GM23338 (cell line): Measurements from ENCODE around the gene CA4. TPM values are rescaled to one million over a fixed set of nuclear protein-coding genes. Genes with fewer than 3 reads are reported as not detected.

Source experiments
- ATAC-seq: fragments of 200-7000 bp; cut with Tn5 transposase; 3 replicates; pipeline ENCODE4 v1.9.1; 2020
- DNase-seq: peaks from one replicate; pipeline ENCODE4 v3.0.0-alpha.2; 2015; ENCODE audit warnings: low spot score
- H2AFZ ChIP-seq: fragments of 200-600 bp; sonication (generic); 2 replicates; pipeline ENCODE4 v1.8.0; 2016; ENCODE audit warnings: antibody characterized with exemption, mild to moderate bottlenecking, moderate library complexity
- H3F3A ChIP-seq: fragments of 200-600 bp; sonication (generic); replicated peaks from 2 replicates; pipeline ENCODE4 v1.8.0; 2017; ENCODE audit warnings: antibody characterized with exemption, mixed run types, low read depth
- H3K27ac ChIP-seq: fragments of 200-600 bp; sonication (generic); 2 replicates; pipeline ENCODE4 v1.6.1; 2016; ENCODE audit warnings: low read depth
- H3K27me3 ChIP-seq: fragments of 200-600 bp; sonication (generic); 2 replicates; pipeline ENCODE4 v1.8.0; 2016; ENCODE audit warnings: mild to moderate bottlenecking, mixed run types, moderate library complexity; ENCODE audit not compliant: insufficient read depth
- H3K36me3 ChIP-seq: fragments of 200-600 bp; sonication (generic); 2 replicates; pipeline ENCODE4 v1.8.0; 2016; ENCODE audit warnings: mild to moderate bottlenecking; ENCODE audit not compliant: insufficient read depth
- H3K4me1 ChIP-seq: fragments of 200-600 bp; sonication (generic); 2 replicates; pipeline ENCODE4 v1.8.0; 2016; ENCODE audit warnings: mild to moderate bottlenecking, moderate library complexity; ENCODE audit not compliant: insufficient read depth
- H3K4me2 ChIP-seq: fragments of 200-600 bp; sonication (generic); 2 replicates; pipeline ENCODE4 v1.7.1; 2017; ENCODE audit warnings: mixed run types
- H3K4me3 ChIP-seq: fragments of 200-600 bp; sonication (generic); 2 replicates; pipeline ENCODE4 v1.6.1; 2016; ENCODE audit warnings: mixed run types
- H3K79me2 ChIP-seq: fragments of 200-600 bp; sonication (generic); replicated peaks from 2 replicates; pipeline ENCODE4 v1.8.0; 2017; ENCODE audit warnings: mild to moderate bottlenecking; ENCODE audit not compliant: insufficient read depth
- H3K9me2 ChIP-seq: fragments of 200-600 bp; sonication (generic); 2 replicates; pipeline ENCODE4 v1.8.0; 2017; ENCODE audit not compliant: insufficient read depth
- H4K20me1 ChIP-seq: fragments of 200-600 bp; sonication (generic); replicated peaks from 2 replicates; pipeline ENCODE4 v1.8.0; 2017; ENCODE audit warnings: mild to moderate bottlenecking; ENCODE audit not compliant: insufficient read depth
- H3K27ac Mint-ChIP-seq: 2 replicates; pipeline ENCODE4 v1.8.0; 2020; ENCODE audit warnings: inconsistent platforms, mild to moderate bottlenecking, moderate library complexity, mixed read lengths
- H3K27me3 Mint-ChIP-seq: 3 replicates; pipeline ENCODE4 v1.8.0; 2022; ENCODE audit warnings: low read depth, mild to moderate bottlenecking, moderate library complexity, mixed read lengths, inconsistent platforms; ENCODE audit not compliant: insufficient read depth, poor library complexity
- H3K36me3 Mint-ChIP-seq: 3 replicates; pipeline ENCODE4 v1.8.0; 2021; ENCODE audit warnings: low read depth, mild to moderate bottlenecking, inconsistent platforms, moderate library complexity, mixed read lengths
- H3K4me1 Mint-ChIP-seq: 3 replicates; pipeline ENCODE4 v1.8.0; 2020; ENCODE audit warnings: mild to moderate bottlenecking, inconsistent platforms, mixed read lengths
- H3K4me3 Mint-ChIP-seq: 3 replicates; pipeline ENCODE4 v1.8.0; 2021; ENCODE audit warnings: moderate library complexity, mild to moderate bottlenecking, inconsistent platforms, mixed read lengths
- H3K9me3 Mint-ChIP-seq: 3 replicates; pipeline ENCODE4 v1.8.0; 2020; ENCODE audit warnings: moderate library complexity, mild to moderate bottlenecking, inconsistent platforms, mixed read lengths
- CREB1 ChIP-seq: fragments of 250-450 bp; sonication (Bioruptor Pico); IDR thresholded peaks from 2 replicates; pipeline ENCODE4 v1.5.0; 2020; ENCODE audit warnings: low read depth, mild to moderate bottlenecking, moderate library complexity
- EZH2 ChIP-seq: fragments of 200-600 bp; sonication (generic); IDR thresholded peaks from one replicate; pipeline ENCODE4 v1.8.0; 2017; ENCODE audit warnings: antibody characterized with exemption, mild to moderate bottlenecking, low read depth; ENCODE audit not compliant: unreplicated experiment
- EZH2phosphoT487 ChIP-seq: fragments of 200-600 bp; sonication (generic); IDR thresholded peaks from one replicate; pipeline ENCODE4 v1.8.1; 2018; ENCODE audit warnings: antibody characterized with exemption; ENCODE audit not compliant: unreplicated experiment
- JUNB ChIP-seq: IDR thresholded peaks from one replicate; pipeline ENCODE4 v1.6.1; 2016; ENCODE audit warnings: antibody characterized with exemption; ENCODE audit not compliant: unreplicated experiment
- NANOG ChIP-seq: IDR thresholded peaks from 2 replicates; pipeline ENCODE4 v1.6.1; 2016; ENCODE audit warnings: antibody characterized with exemption, borderline replicate concordance
- POLR2AphosphoS5 ChIP-seq: IDR thresholded peaks from 2 replicates; pipeline ENCODE4 v1.6.1; 2016; ENCODE audit warnings: antibody characterized with exemption, low read depth
- STAT1 ChIP-seq: IDR thresholded peaks from one replicate; pipeline ENCODE4 v1.6.1; 2016; ENCODE audit warnings: antibody characterized with exemption; ENCODE audit not compliant: unreplicated experiment
- ZNF114 ChIP-seq: fragments of 250-450 bp; sonication (Bioruptor Pico); IDR thresholded peaks from 2 replicates; pipeline ENCODE4 v1.5.0; 2020; ENCODE audit warnings: mild to moderate bottlenecking, moderate library complexity
- ZNF331 ChIP-seq: fragments of 250-450 bp; sonication (Bioruptor Pico); IDR thresholded peaks from 2 replicates; pipeline ENCODE4 v1.5.0; 2020; ENCODE audit warnings: low read depth, mild to moderate bottlenecking, moderate library complexity
- polyA plus RNA-seq: library from polyadenylated mRNA; unstranded; fragments of >200 nt; fragmentation: Nextera tagmentation; extraction: Ambion mirVana; gene quantifications from 2 replicates; pipeline ENCODE4 v1.2.1, GENCODE V29; 2016
- total RNA-seq: library from RNA; depleted of rRNA; stranded (reverse); fragments of >200 nt; shearing (Covaris generic); gene quantifications from 2 replicates; pipeline ENCODE4 v1.2.3, GENCODE V29; 2014
- TF ChIP-seq, protein P1 (sequence below): IDR thresholded peaks from 2 replicates; pipeline ENCODE4 v1.6.1; 2016; ENCODE audit warnings: antibody characterized with exemption
- TF ChIP-seq, protein P2 (sequence below), 2 experiments: fragments of 200-600 bp in 1 of 2; sonication (generic) in 1 of 2; conservative IDR thresholded peaks; 2 replicates each; pipeline versions ENCODE4 v1.5.1 to v1.6.1; 2016 to 2017; ENCODE audit warnings: antibody characterized with exemption in 2 of 2, low read depth in 2 of 2, mild to moderate bottlenecking in 2 of 2, moderate library complexity in 1 of 2
- TF ChIP-seq, protein P3 (sequence below): IDR thresholded peaks from one replicate; pipeline ENCODE4 v1.6.1; 2018; ENCODE audit warnings: antibody characterized with exemption; ENCODE audit not compliant: unreplicated experiment
- TF ChIP-seq, protein P4 (sequence below): fragments of 250-450 bp; sonication (Bioruptor Pico); IDR thresholded peaks from 2 replicates; pipeline ENCODE4 v1.5.0; 2020; ENCODE audit warnings: mild to moderate bottlenecking, moderate library complexity

The CA4 gene
- total and polyA plus RNA-seq, 2 experiments from 2014 or later, result 7.6 to 8.2 TPM

DNA sequence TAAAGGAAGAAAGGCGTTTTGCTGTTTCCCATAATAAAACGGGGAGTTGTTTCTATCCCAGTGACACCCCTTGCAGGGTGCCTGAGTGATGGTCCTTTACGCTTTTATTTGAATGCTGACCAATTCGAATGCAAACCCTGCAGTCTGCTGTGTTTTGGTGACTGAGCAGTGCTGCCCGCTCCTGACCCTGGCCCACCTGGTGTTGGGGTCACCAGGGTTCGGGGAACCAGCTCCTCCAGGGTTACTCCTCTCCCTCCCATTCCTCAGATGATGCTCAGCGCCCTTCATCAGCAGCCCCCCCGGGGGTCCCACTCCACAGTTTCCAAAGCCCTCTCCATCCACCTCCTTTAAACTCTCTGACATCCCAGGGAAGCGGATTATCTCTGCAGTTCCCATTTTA is 6.0 kb downstream of the CA4 start:
- Histone ChIP-seq H3K4me2 (no peak overlapping the region), H3F3A (peaks cover 17% of the 10 kb centered on the region), H3K79me2 (no peaks in the 10 kb centered on the region), H2AFZ (no peak overlapping the region), H3K36me3 (no peaks in the 10 kb centered on the region), H3K4me1 (peaks cover 46% of the 10 kb centered on the region), H4K20me1 (no peaks in the 10 kb centered on the region), H3K4me3 (no peak overlapping the region), H3K9me2 (no peaks in the 10 kb centered on the region), H3K27ac (no peak overlapping the region), H3K27me3 (peaks cover 11% of the 10 kb centered on the region)
- ATAC-seq, result no peak
- Mint-ChIP-seq H3K36me3 (no peaks in the 10 kb centered on the region), H3K4me1 (peaks cover 52% of the 10 kb centered on the region), H3K9me3 (no peaks in the 10 kb centered on the region), H3K27ac (no peak overlapping the region), H3K27me3 (peaks cover 24% of the 10 kb centered on the region), H3K4me3 (no peak overlapping the region)
- no peak for DNase-seq
- TF ChIP-seq EZH2 (no peak), EZH2phosphoT487 (no peak), ZNF114 (no peak), STAT1 (no peak), JUNB (no peak), CREB1 (CRISPR knock-in tag) (no peak), ZNF331 (CRISPR knock-in tag) (no peak), NANOG (no peak), POLR2AphosphoS5 (no peak)
- TF ChIP-seq, protein P1, sequence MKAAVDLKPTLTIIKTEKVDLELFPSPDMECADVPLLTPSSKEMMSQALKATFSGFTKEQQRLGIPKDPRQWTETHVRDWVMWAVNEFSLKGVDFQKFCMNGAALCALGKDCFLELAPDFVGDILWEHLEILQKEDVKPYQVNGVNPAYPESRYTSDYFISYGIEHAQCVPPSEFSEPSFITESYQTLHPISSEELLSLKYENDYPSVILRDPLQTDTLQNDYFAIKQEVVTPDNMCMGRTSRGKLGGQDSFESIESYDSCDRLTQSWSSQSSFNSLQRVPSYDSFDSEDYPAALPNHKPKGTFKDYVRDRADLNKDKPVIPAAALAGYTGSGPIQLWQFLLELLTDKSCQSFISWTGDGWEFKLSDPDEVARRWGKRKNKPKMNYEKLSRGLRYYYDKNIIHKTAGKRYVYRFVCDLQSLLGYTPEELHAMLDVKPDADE, result no peak
- TF ChIP-seq, protein P2, sequence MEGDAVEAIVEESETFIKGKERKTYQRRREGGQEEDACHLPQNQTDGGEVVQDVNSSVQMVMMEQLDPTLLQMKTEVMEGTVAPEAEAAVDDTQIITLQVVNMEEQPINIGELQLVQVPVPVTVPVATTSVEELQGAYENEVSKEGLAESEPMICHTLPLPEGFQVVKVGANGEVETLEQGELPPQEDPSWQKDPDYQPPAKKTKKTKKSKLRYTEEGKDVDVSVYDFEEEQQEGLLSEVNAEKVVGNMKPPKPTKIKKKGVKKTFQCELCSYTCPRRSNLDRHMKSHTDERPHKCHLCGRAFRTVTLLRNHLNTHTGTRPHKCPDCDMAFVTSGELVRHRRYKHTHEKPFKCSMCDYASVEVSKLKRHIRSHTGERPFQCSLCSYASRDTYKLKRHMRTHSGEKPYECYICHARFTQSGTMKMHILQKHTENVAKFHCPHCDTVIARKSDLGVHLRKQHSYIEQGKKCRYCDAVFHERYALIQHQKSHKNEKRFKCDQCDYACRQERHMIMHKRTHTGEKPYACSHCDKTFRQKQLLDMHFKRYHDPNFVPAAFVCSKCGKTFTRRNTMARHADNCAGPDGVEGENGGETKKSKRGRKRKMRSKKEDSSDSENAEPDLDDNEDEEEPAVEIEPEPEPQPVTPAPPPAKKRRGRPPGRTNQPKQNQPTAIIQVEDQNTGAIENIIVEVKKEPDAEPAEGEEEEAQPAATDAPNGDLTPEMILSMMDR (conservative IDR thresholded peaks at IDR 0.05; ENCODE audit: low read depth in 2 of 2), result no peak
- TF ChIP-seq, protein P3, sequence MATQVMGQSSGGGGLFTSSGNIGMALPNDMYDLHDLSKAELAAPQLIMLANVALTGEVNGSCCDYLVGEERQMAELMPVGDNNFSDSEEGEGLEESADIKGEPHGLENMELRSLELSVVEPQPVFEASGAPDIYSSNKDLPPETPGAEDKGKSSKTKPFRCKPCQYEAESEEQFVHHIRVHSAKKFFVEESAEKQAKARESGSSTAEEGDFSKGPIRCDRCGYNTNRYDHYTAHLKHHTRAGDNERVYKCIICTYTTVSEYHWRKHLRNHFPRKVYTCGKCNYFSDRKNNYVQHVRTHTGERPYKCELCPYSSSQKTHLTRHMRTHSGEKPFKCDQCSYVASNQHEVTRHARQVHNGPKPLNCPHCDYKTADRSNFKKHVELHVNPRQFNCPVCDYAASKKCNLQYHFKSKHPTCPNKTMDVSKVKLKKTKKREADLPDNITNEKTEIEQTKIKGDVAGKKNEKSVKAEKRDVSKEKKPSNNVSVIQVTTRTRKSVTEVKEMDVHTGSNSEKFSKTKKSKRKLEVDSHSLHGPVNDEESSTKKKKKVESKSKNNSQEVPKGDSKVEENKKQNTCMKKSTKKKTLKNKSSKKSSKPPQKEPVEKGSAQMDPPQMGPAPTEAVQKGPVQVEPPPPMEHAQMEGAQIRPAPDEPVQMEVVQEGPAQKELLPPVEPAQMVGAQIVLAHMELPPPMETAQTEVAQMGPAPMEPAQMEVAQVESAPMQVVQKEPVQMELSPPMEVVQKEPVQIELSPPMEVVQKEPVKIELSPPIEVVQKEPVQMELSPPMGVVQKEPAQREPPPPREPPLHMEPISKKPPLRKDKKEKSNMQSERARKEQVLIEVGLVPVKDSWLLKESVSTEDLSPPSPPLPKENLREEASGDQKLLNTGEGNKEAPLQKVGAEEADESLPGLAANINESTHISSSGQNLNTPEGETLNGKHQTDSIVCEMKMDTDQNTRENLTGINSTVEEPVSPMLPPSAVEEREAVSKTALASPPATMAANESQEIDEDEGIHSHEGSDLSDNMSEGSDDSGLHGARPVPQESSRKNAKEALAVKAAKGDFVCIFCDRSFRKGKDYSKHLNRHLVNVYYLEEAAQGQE, result no peak
- TF ChIP-seq, protein P4, sequence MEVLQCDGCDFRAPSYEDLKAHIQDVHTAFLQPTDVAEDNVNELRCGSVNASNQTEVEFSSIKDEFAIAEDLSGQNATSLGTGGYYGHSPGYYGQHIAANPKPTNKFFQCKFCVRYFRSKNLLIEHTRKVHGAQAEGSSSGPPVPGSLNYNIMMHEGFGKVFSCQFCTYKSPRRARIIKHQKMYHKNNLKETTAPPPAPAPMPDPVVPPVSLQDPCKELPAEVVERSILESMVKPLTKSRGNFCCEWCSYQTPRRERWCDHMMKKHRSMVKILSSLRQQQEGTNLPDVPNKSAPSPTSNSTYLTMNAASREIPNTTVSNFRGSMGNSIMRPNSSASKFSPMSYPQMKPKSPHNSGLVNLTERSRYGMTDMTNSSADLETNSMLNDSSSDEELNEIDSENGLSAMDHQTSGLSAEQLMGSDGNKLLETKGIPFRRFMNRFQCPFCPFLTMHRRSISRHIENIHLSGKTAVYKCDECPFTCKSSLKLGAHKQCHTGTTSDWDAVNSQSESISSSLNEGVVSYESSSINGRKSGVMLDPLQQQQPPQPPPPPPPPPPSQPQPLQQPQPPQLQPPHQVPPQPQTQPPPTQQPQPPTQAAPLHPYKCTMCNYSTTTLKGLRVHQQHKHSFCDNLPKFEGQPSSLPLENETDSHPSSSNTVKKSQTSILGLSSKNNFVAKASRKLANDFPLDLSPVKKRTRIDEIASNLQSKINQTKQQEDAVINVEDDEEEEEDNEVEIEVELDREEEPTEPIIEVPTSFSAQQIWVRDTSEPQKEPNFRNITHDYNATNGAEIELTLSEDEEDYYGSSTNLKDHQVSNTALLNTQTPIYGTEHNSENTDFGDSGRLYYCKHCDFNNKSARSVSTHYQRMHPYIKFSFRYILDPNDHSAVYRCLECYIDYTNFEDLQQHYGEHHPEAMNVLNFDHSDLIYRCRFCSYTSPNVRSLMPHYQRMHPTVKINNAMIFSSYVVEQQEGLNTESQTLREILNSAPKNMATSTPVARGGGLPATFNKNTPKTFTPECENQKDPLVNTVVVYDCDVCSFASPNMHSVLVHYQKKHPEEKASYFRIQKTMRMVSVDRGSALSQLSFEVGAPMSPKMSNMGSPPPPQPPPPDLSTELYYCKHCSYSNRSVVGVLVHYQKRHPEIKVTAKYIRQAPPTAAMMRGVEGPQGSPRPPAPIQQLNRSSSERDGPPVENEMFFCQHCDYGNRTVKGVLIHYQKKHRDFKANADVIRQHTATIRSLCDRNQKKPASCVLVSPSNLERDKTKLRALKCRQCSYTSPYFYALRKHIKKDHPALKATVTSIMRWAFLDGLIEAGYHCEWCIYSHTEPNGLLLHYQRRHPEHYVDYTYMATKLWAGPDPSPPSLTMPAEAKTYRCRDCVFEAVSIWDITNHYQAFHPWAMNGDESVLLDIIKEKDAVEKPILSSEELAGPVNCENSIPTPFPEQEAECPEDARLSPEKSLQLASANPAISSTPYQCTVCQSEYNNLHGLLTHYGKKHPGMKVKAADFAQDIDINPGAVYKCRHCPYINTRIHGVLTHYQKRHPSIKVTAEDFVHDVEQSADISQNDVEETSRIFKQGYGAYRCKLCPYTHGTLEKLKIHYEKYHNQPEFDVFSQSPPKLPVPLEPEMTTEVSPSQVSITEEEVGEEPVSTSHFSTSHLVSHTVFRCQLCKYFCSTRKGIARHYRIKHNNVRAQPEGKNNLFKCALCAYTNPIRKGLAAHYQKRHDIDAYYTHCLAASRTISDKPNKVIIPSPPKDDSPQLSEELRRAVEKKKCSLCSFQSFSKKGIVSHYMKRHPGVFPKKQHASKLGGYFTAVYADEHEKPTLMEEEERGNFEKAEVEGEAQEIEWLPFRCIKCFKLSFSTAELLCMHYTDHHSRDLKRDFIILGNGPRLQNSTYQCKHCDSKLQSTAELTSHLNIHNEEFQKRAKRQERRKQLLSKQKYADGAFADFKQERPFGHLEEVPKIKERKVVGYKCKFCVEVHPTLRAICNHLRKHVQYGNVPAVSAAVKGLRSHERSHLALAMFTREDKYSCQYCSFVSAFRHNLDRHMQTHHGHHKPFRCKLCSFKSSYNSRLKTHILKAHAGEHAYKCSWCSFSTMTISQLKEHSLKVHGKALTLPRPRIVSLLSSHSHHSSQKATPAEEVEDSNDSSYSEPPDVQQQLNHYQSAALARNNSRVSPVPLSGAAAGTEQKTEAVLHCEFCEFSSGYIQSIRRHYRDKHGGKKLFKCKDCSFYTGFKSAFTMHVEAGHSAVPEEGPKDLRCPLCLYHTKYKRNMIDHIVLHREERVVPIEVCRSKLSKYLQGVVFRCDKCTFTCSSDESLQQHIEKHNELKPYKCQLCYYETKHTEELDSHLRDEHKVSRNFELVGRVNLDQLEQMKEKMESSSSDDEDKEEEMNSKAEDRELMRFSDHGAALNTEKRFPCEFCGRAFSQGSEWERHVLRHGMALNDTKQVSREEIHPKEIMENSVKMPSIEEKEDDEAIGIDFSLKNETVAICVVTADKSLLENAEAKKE, result no peak
